Fibroblast of lung (primary cell): ENCODE data around the gene PRR22. TPM values are rescaled to one million over a fixed set of nuclear protein-coding genes. Genes with fewer than 3 reads are reported as not detected.

Source experiments
- DNase-seq, 2 donors: peaks; one replicate each; pipeline versions ENCODE4 v3.0.0 to v3.0.0-alpha.2; 2010; ENCODE audit warnings: low read depth in 2 of 2
- H2AFZ ChIP-seq: 2 replicates; pipeline ENCODE4 v1.5.1; 2012; ENCODE audit warnings: low read length, control low read depth, inconsistent platforms
- H3K27ac ChIP-seq: 2 replicates; pipeline ENCODE4 v1.5.1; 2011; ENCODE audit warnings: low read length, control low read depth; ENCODE audit not compliant: insufficient read depth
- H3K27me3 ChIP-seq: 2 replicates; pipeline ENCODE4 v1.5.1; 2011; ENCODE audit warnings: mild to moderate bottlenecking, low read length; ENCODE audit not compliant: control insufficient read depth, insufficient read depth
- H3K36me3 ChIP-seq: 2 replicates; pipeline ENCODE4 v1.5.1; 2011; ENCODE audit warnings: low read length; ENCODE audit not compliant: control insufficient read depth, insufficient read depth
- H3K4me1 ChIP-seq: 2 replicates; pipeline ENCODE4 v1.5.1; 2011; ENCODE audit warnings: low read length; ENCODE audit not compliant: control insufficient read depth, insufficient read depth; ENCODE audit errors: extremely low read depth
- H3K4me2 ChIP-seq: 2 replicates; pipeline ENCODE4 v1.5.1; 2011; ENCODE audit warnings: low read length, control low read depth; ENCODE audit not compliant: insufficient read depth; ENCODE audit errors: extremely low read depth
- H3K4me3 ChIP-seq, 4 experiments: fragments of 200-600 bp in 1 of 4; sonication (generic) in 1 of 4; replicated peaks in 1 of 4; 2 replicates each; pipeline ENCODE4 v1.5.1; 2011 to 2016; ENCODE audit warnings: low read length in 4 of 4, low read depth in 3 of 4, mild to moderate bottlenecking in 3 of 4, control low read depth in 2 of 4, inconsistent platforms in 1 of 4, mixed read lengths in 1 of 4; ENCODE audit not compliant: insufficient read depth in 1 of 4; ENCODE audit errors: control extremely low read depth in 1 of 4
- H3K79me2 ChIP-seq: 2 replicates; pipeline ENCODE4 v1.5.1; 2012; ENCODE audit warnings: mild to moderate bottlenecking, low read length, inconsistent platforms; ENCODE audit not compliant: control insufficient read depth, insufficient read depth
- H3K9ac ChIP-seq: 2 replicates; pipeline ENCODE4 v1.5.1; 2011; ENCODE audit warnings: mild to moderate bottlenecking, low read length, control low read depth; ENCODE audit not compliant: insufficient read depth
- H3K9me3 ChIP-seq: 2 replicates; pipeline ENCODE4 v1.5.1; 2012; ENCODE audit warnings: low read depth, low read length; ENCODE audit not compliant: control insufficient read depth, insufficient read depth
- H4K20me1 ChIP-seq: 2 replicates; pipeline ENCODE4 v1.5.1; 2011; ENCODE audit warnings: low read length; ENCODE audit not compliant: control insufficient read depth, insufficient read depth; ENCODE audit errors: extremely low read depth
- CTCF ChIP-seq, 2 donors: IDR thresholded peaks in 1 of 2; conservative IDR thresholded peaks in 1 of 2; 1 replicate in 1 of 2; 2 replicates in 1 of 2; pipeline ENCODE4 v1.5.1; 2011 to 2012; ENCODE audit warnings: low read length in 2 of 2, control low read depth in 1 of 2, inconsistent platforms in 1 of 2, low read depth in 1 of 2, mild to moderate bottlenecking in 1 of 2
- EZH2 ChIP-seq: IDR thresholded peaks from 2 replicates; pipeline ENCODE4 v1.5.1; 2012; ENCODE audit warnings: low read length, control low read depth, mild to moderate bottlenecking; ENCODE audit errors: missing control alignments
- polyA plus RNA-seq, 2 donors: library from polyadenylated mRNA; depleted of rRNA in 1 of 2; stranded (reverse) in 1 of 2; unstranded in 1 of 2; fragments of >200 nt; gene quantifications; 2 replicates each; pipeline ENCODE4 v1.2.1, GENCODE V29; 2011 to 2012; ENCODE audit warnings: missing spikeins in 1 of 2
- total RNA-seq: library from RNA; depleted of rRNA; stranded (reverse); fragments of >200 nt; gene quantifications from 2 replicates; pipeline ENCODE4 v1.2.1, GENCODE V29; 2014

PRR22 gene
- total and polyA plus RNA-seq, 2 donors (not counting 1 experiment from before 2014, with no cell fraction given): 0.15 to 0.17 TPM

GRCh38 chr19:5818594-5818993, 34.0 kb upstream of the PRR22 start:
- Histone ChIP-seq H3K4me3 (no peak overlapping the region), H3K9me3 (no peaks in the 10 kb centered on the region), H3K79me2 (no peaks in the 10 kb centered on the region), H3K4me2 (no peak overlapping the region), H3K4me1 (no peaks in the 10 kb centered on the region), H3K27ac (no peak overlapping the region), H4K20me1 (no peaks in the 10 kb centered on the region), H3K36me3 (no peaks in the 10 kb centered on the region), H2AFZ (no peak overlapping the region), H3K27me3 (peaks cover 6% of the 10 kb centered on the region), H3K9ac (no peak overlapping the region)
- TF ChIP-seq CTCF (conservative IDR thresholded peaks at IDR 0.05 in 1 of 2, IDR thresholded peaks at IDR 0.05 in 1 of 2; ENCODE audit: low read depth in 1 of 2, low read length in 2 of 2) (no peak), EZH2 (no peak)
- DNase-seq: no peak

GRCh38 chr19:5817218-5817617, 32.7 kb upstream of the PRR22 start:
- H3K27me3 ChIP-seq: peaks cover 6% of the 10 kb centered on the region
- no peaks in the 10 kb centered on the region for H3K9me3 ChIP-seq
- TF ChIP-seq CTCF (conservative IDR thresholded peaks at IDR 0.05 in 1 of 2, IDR thresholded peaks at IDR 0.05 in 1 of 2; ENCODE audit: low read depth in 1 of 2, low read length in 2 of 2) (no peak), EZH2 (no peak)
- no peaks in the 10 kb centered on the region for H3K4me1 ChIP-seq
- H3K9ac ChIP-seq: no peak overlapping the region
- no peaks in the 10 kb centered on the region for H4K20me1 ChIP-seq
- no peak for DNase-seq
- no peak overlapping the region for H3K27ac ChIP-seq
- no peak overlapping the region for H3K4me2 ChIP-seq
- no peak overlapping the region for H2AFZ ChIP-seq
- H3K36me3 ChIP-seq: no peaks in the 10 kb centered on the region
- H3K4me3 ChIP-seq: no peak overlapping the region
- no peaks in the 10 kb centered on the region for H3K79me2 ChIP-seq

DNA sequence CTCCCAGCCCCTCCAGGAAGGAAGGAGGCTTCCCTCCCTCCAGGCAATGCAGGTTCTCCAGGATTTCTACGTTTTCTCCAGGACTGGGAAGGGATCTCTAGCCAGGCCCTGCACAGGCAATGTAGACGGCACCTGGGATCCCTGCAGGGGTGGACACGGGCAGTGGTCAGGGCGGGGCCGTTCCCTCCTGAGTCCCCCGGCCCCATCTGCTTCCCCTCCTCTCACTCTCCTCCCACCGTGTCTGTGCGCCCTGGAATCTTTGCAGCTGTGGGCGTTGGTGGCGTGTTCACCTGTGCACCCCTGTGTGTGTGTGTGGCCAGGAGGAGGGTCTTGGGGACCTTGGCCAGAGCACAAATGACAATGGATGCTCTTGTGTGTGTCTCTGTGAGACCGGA, 30.3 kb upstream of the PRR22 start:
- Histone ChIP-seq H3K27ac (no peak overlapping the region), H3K4me1 (no peaks in the 10 kb centered on the region), H3K9ac (no peak overlapping the region), H3K4me2 (no peak overlapping the region), H3K4me3 (no peak overlapping the region), H3K9me3 (no peaks in the 10 kb centered on the region), H3K27me3 (peaks cover 4% of the 10 kb centered on the region), H4K20me1 (no peaks in the 10 kb centered on the region), H2AFZ (no peak overlapping the region), H3K36me3 (no peaks in the 10 kb centered on the region), H3K79me2 (no peaks in the 10 kb centered on the region)
- no peak for DNase-seq
- TF ChIP-seq CTCF (conservative IDR thresholded peaks at IDR 0.05 in 1 of 2, IDR thresholded peaks at IDR 0.05 in 1 of 2; ENCODE audit: low read depth in 1 of 2, low read length in 2 of 2): no peak
- TF ChIP-seq EZH2: no peak
